CD4-positive, CD25-positive, alpha-beta regulatory T cell (primary cell): ENCODE measurements around the gene ZBTB16. TPM values are rescaled to one million over a fixed set of nuclear protein-coding genes. Genes with fewer than 3 reads are reported as not detected.

Experiments
- ATAC-seq, 2 donors: fragments of 150-1000 bp; cut with Tn5 transposase; one replicate each; pipeline ENCODE4 v1.10.0; 2021; ENCODE audit warnings: low read depth in 2 of 2, moderate number of reproducible peaks in 2 of 2, moderate library complexity in 1 of 2
- DNase-seq, 3 donors: peaks; one replicate each; pipeline versions ENCODE4 v3.0.0 to v3.0.0-alpha.2; 2012 to 2022; ENCODE audit warnings: mixed read lengths in 1 of 3
- H3K27ac ChIP-seq: one replicate; pipeline ENCODE4 v1.7.0; 2013; ENCODE audit warnings: mild to moderate bottlenecking, low read length; ENCODE audit not compliant: insufficient read depth, poor library complexity, severe bottlenecking
- H3K27me3 ChIP-seq: one replicate; pipeline ENCODE4 v1.7.0; 2013; ENCODE audit warnings: low read length; ENCODE audit not compliant: control insufficient read depth, insufficient read depth
- H3K36me3 ChIP-seq: one replicate; pipeline ENCODE4 v1.7.0; 2013; ENCODE audit warnings: mild to moderate bottlenecking, low read length, moderate library complexity; ENCODE audit not compliant: control insufficient read depth, insufficient read depth
- H3K4me1 ChIP-seq: 2 replicates; pipeline ENCODE4 v1.7.0; 2013; ENCODE audit warnings: mild to moderate bottlenecking, low read length; ENCODE audit not compliant: insufficient read depth, control insufficient read depth, poor library complexity, severe bottlenecking
- H3K4me3 ChIP-seq: one replicate; pipeline ENCODE4 v1.7.0; 2013; ENCODE audit warnings: low read depth, mild to moderate bottlenecking, low read length, moderate library complexity
- H3K9me3 ChIP-seq, 2 experiments: 1 replicate in 1 of 2; 2 replicates in 1 of 2; pipeline ENCODE4 v1.7.0; 2013; ENCODE audit warnings: low read length in 2 of 2, mild to moderate bottlenecking in 1 of 2, moderate library complexity in 1 of 2; ENCODE audit not compliant: control insufficient read depth in 2 of 2
- H3K27ac Mint-ChIP-seq, 3 donors: one replicate each; pipeline ENCODE4 v1.8.0; 2020 to 2022; ENCODE audit warnings: mild to moderate bottlenecking in 3 of 3, mixed read lengths in 3 of 3, moderate library complexity in 2 of 3
- H3K27me3 Mint-ChIP-seq: one replicate; pipeline ENCODE4 v1.8.0; 2022; ENCODE audit warnings: mild to moderate bottlenecking, mixed read lengths
- H3K36me3 Mint-ChIP-seq: one replicate; pipeline ENCODE4 v1.8.0; 2020; ENCODE audit warnings: mixed read lengths
- H3K4me1 Mint-ChIP-seq, 4 donors: one replicate each; pipeline ENCODE4 v1.8.0; 2020 to 2022; ENCODE audit warnings: mixed read lengths in 4 of 4, mild to moderate bottlenecking in 1 of 4
- H3K4me3 Mint-ChIP-seq, 4 donors: one replicate each; pipeline ENCODE4 v1.8.0; 2020 to 2022; ENCODE audit warnings: mild to moderate bottlenecking in 4 of 4, mixed read lengths in 4 of 4, moderate library complexity in 3 of 4
- H3K9me3 Mint-ChIP-seq, 7 donors: one replicate each; pipeline ENCODE4 v1.8.0; 2020 to 2022; ENCODE audit warnings: mixed read lengths in 7 of 7, mild to moderate bottlenecking in 3 of 7, moderate library complexity in 2 of 7
- polyA plus RNA-seq, 4 donors: library from polyadenylated mRNA; unstranded; fragments of 300-500 nt; fragmentation: Illumina TruSeq; gene quantifications; one replicate each; pipeline ENCODE4 v1.2.3, GENCODE V29; 2021
- total RNA-seq: library from RNA; stranded (reverse); gene quantifications from one replicate; pipeline ENCODE4 v1.2.3, GENCODE V29; 2022

ZBTB16 gene
- total and polyA plus RNA-seq, 5 donors from 2014 or later: 2.9 to 28.1 (median 8.5) TPM

DNA sequence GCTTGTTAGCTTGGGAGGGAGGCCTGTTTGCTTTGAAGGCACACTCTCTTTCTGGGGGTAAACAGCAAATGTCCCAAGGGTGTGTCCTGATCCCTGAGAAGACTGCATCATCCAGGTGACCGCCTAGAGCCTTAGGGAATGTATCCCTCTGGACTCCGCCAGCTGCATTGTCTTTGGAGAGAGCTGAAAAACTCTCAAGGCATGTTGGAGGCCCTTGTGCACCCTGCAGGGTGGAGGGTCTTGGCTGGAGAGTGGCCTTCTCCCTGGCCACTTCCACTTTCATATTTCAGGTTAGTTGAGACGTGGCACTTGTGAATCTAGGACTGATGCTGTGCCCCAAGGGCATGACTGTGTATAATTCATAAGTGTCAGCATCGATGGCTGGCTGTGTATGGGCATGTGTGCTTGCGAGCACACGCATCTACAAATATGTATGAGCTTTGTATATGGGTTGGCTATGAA lies 70.6 kb downstream of the ZBTB16 start:
- no peaks in the 10 kb centered on the region for H3K36me3 ChIP-seq
- no peak overlapping the region for H3K4me3 ChIP-seq
- DNase-seq (no peak), ATAC-seq (no peak)
- no peaks in the 10 kb centered on the region for H3K4me1 ChIP-seq
- no peaks in the 10 kb centered on the region for H3K36me3 Mint-ChIP-seq
- H3K4me1 Mint-ChIP-seq: peaks cover 5 to 39% (median 20%) of the 10 kb centered on the region in 4 donors
- H3K27me3 Mint-ChIP-seq: no peaks in the 10 kb centered on the region
- peaks cover 0 to 1% (median 0%) of the 10 kb centered on the region in 7 donors for H3K9me3 Mint-ChIP-seq
- no peak overlapping the region for H3K27ac ChIP-seq
- H3K9me3 ChIP-seq: no peaks in the 10 kb centered on the region
- no peak overlapping the region for H3K4me3 Mint-ChIP-seq
- H3K27ac Mint-ChIP-seq: peak overlapping the region in 2 of 3 donors; percentile 21 to 55
- no peaks in the 10 kb centered on the region for H3K27me3 ChIP-seq

- Mint-ChIP-seq H3K4me1 (peaks cover 5 to 45% (median 22%) of the 10 kb centered on the region in 4 donors), H3K27me3 (no peaks in the 10 kb centered on the region), H3K9me3 (no peaks in the 10 kb centered on the region), H3K27ac (peak overlapping the region; percentile 0 to 55 (median 5)), H3K4me3 (no peak overlapping the region), H3K36me3 (no peaks in the 10 kb centered on the region)
- Histone ChIP-seq H3K9me3 (no peaks in the 10 kb centered on the region), H3K27ac (no peak overlapping the region), H3K27me3 (no peaks in the 10 kb centered on the region), H3K4me3 (no peak overlapping the region), H3K36me3 (no peaks in the 10 kb centered on the region), H3K4me1 (no peaks in the 10 kb centered on the region)
- DNase-seq (no peak), ATAC-seq (no peak)
These were observed 71.2 kb downstream of the ZBTB16 start for GRCh38 chr11:114130629-114131277.

- Mint-ChIP-seq H3K9me3 (no peaks in the 10 kb centered on the region), H3K36me3 (no peaks in the 10 kb centered on the region), H3K4me3 (peak overlapping the region; percentile 0 to 48 (median 13)), H3K27ac (peak overlapping the region; percentile 1 to 87 (median 70)), H3K27me3 (peaks cover 5% of the 10 kb centered on the region), H3K4me1 (peaks cover 5 to 52% (median 25%) of the 10 kb centered on the region in 4 donors)
- DNase-seq: peak in 2 of 3 donors; percentile 46 to 55
- H3K9me3 ChIP-seq: no peaks in the 10 kb centered on the region
- H3K36me3 ChIP-seq: no peaks in the 10 kb centered on the region
- peak; percentile 70 to 81 for ATAC-seq
- peak overlapping the region; percentile 5 for H3K4me3 ChIP-seq
- H3K27me3 ChIP-seq: no peaks in the 10 kb centered on the region
- no peaks in the 10 kb centered on the region for H3K4me1 ChIP-seq
- H3K27ac ChIP-seq: no peak overlapping the region
These were observed 72.0 kb downstream of the ZBTB16 start for GRCh38 chr11:114131461-114131864.

GRCh38 chr11:114132417-114132816 lies 72.9 kb downstream of the ZBTB16 start:
- Mint-ChIP-seq H3K27ac (peak overlapping the region in 1 of 3 donors; percentile 1), H3K4me1 (peaks cover 12 to 62% (median 32%) of the 10 kb centered on the region in 4 donors), H3K4me3 (no peak overlapping the region), H3K9me3 (no peaks in the 10 kb centered on the region), H3K36me3 (no peaks in the 10 kb centered on the region), H3K27me3 (peaks cover 10% of the 10 kb centered on the region)
- no peaks in the 10 kb centered on the region for H3K9me3 ChIP-seq
- no peak overlapping the region for H3K27ac ChIP-seq
- peaks cover 8% of the 10 kb centered on the region for H3K4me1 ChIP-seq
- ATAC-seq (no peak), DNase-seq (no peak)
- H3K4me3 ChIP-seq: no peak overlapping the region
- no peaks in the 10 kb centered on the region for H3K36me3 ChIP-seq
- no peaks in the 10 kb centered on the region for H3K27me3 ChIP-seq

DNA sequence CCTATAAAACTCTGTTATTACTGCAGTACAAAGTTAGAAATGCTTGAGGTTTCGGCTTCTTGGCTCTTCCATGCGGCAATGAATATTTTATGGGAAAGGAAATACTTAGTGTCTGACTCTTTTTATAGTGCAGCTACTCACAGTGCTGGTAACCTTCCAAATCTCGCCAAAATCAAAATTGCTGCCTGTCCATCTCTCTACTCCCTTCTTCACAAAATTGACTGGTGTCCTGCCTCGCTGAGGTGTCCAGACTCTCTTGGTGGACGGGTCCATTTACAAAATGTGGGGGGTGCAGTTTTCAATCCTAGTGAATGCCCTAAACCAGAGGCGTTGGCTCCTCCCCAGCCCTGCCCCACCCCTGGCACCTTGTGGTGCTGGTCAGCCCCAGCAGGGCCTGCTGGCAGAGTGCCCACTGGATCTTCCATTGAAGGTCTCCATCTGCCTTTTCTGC lies 73.5 kb downstream of the ZBTB16 start:
- H3K36me3 Mint-ChIP-seq: no peaks in the 10 kb centered on the region
- Histone ChIP-seq H3K9me3 (no peaks in the 10 kb centered on the region), H3K4me3 (no peak overlapping the region), H3K4me1 (peaks cover 9% of the 10 kb centered on the region), H3K27ac (no peak overlapping the region), H3K27me3 (no peaks in the 10 kb centered on the region), H3K36me3 (no peaks in the 10 kb centered on the region)
- no peak for DNase-seq
- peaks cover 10% of the 10 kb centered on the region for H3K27me3 Mint-ChIP-seq
- no peak overlapping the region for H3K4me3 Mint-ChIP-seq
- peaks cover 12 to 67% (median 35%) of the 10 kb centered on the region in 4 donors for H3K4me1 Mint-ChIP-seq
- no peak for ATAC-seq
- peaks cover 0 to under 1% (median 0%) of the 10 kb centered on the region in 7 donors for H3K9me3 Mint-ChIP-seq
- peak overlapping the region in 1 of 3 donors; percentile 1 for H3K27ac Mint-ChIP-seq

GRCh38 chr11:114133548-114134329 lies 74.2 kb downstream of the ZBTB16 start:
- Mint-ChIP-seq H3K27ac (peak overlapping the region in 1 of 3 donors; percentile 45), H3K27me3 (peaks cover 10% of the 10 kb centered on the region), H3K36me3 (no peaks in the 10 kb centered on the region), H3K4me1 (peaks cover 12 to 70% (median 36%) of the 10 kb centered on the region in 4 donors), H3K4me3 (no peak overlapping the region), H3K9me3 (peaks cover 0 to 2% (median 0%) of the 10 kb centered on the region in 7 donors)
- DNase-seq (no peak), ATAC-seq (no peak)
- Histone ChIP-seq H3K27me3 (no peaks in the 10 kb centered on the region), H3K9me3 (no peaks in the 10 kb centered on the region), H3K4me3 (no peak overlapping the region), H3K36me3 (no peaks in the 10 kb centered on the region), H3K27ac (no peak overlapping the region), H3K4me1 (peaks cover 9% of the 10 kb centered on the region)

DNA sequence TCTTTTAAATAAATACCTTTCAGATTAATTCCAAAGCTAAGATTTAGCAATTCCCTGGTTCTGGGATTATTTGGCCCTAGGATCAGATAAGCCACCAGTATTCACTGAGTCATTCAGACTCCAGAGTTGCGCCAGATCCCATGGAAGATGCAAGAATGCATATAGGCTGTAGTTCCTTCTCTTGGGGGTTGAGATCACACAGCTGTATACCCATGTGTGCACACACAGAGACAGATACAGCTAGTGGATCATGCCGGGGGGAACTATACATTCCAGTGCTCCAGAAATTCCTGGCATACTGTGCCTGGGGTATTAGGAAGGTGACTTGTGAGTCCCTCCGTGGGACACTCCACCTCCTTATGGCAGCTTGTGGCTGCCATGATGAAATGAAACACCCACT lies 75.4 kb downstream of the ZBTB16 start:
- Histone ChIP-seq H3K4me3 (no peak overlapping the region), H3K4me1 (peaks cover 9% of the 10 kb centered on the region), H3K27me3 (no peaks in the 10 kb centered on the region), H3K9me3 (no peaks in the 10 kb centered on the region), H3K36me3 (no peaks in the 10 kb centered on the region), H3K27ac (no peak overlapping the region)
- peaks cover 12 to 67% (median 34%) of the 10 kb centered on the region in 4 donors for H3K4me1 Mint-ChIP-seq
- DNase-seq: no peak
- no peak overlapping the region for H3K4me3 Mint-ChIP-seq
- H3K27ac Mint-ChIP-seq: peak overlapping the region in 2 of 3 donors; percentile 21 to 45
- ATAC-seq: no peak
- peaks cover 1% of the 10 kb centered on the region for H3K36me3 Mint-ChIP-seq
- peaks cover 11% of the 10 kb centered on the region for H3K27me3 Mint-ChIP-seq
- peaks cover 0 to 2% (median 0%) of the 10 kb centered on the region in 7 donors for H3K9me3 Mint-ChIP-seq
